Measurements from ENCODE around the gene ABI3BP. TPM values are rescaled to one million over a fixed set of nuclear protein-coding genes. Genes with fewer than 3 reads are reported as not detected.

The ABI3BP gene
- polyA plus RNA-seq, 3 donors: not detected

GRCh38 chr3:100776097-100776729 lies 217.0 kb downstream of the ABI3BP start:
- no peaks in the 10 kb centered on the region for H3K4me1 Mint-ChIP-seq
- H3K36me3 Mint-ChIP-seq: no peaks in the 10 kb centered on the region
- peak overlapping the region in 1 of 7 donors; percentile 51 for H3K27ac Mint-ChIP-seq
- Histone ChIP-seq H3K4me1 (ENCODE audit: control insufficient read depth in 1 of 2, insufficient read depth in 2 of 2, low read length in 2 of 2) (no peaks in the 10 kb centered on the region), H3K9me3 (replicated peaks in 1 of 2; ENCODE audit: control insufficient read depth in 1 of 2, insufficient read depth in 1 of 2, low read length in 2 of 2) (no peaks in the 10 kb centered on the region), H3K79me2 (ENCODE audit: insufficient read depth, low read length) (no peaks in the 10 kb centered on the region), H3K4me3 (replicated peaks in 1 of 3; ENCODE audit: low read depth in 2 of 3, low read length in 3 of 3) (no peak overlapping the region), H3K9ac (ENCODE audit: insufficient read depth, low read length, poor library complexity, severe bottlenecking) (no peak overlapping the region), H3K36me3 (replicated peaks in 1 of 2; ENCODE audit: control insufficient read depth in 1 of 2, insufficient read depth in 2 of 2, low read length in 2 of 2) (no peaks in the 10 kb centered on the region), H3K27ac (ENCODE audit: low read depth in 1 of 2, low read length in 2 of 2) (no peak overlapping the region), H3K27me3 (ENCODE audit: control insufficient read depth in 2 of 2, insufficient read depth in 2 of 2, low read length in 2 of 2) (no peaks in the 10 kb centered on the region), H3K4me2 (replicated peaks; ENCODE audit: extremely low read depth, low read length, poor library complexity, severe bottlenecking) (no peak overlapping the region), H2AFZ (ENCODE audit: insufficient read depth, low read depth, low read length, poor library complexity, severe bottlenecking) (no peak overlapping the region), H4K20me1 (ENCODE audit: insufficient read depth, low read length) (no peaks in the 10 kb centered on the region)
- TF ChIP-seq CTCF (IDR thresholded peaks at IDR 0.05): no peak
- intact Hi-C loops (cut with micrococcal nuclease): no loop called here
- no peak for DNase-seq
- H3K27me3 Mint-ChIP-seq (ENCODE audit: low read depth in 3 of 3): peaks cover 0 to 5% (median 1%) of the 10 kb centered on the region in 3 donors
- WGBS (ENCODE audit: insufficient coverage): 100% methylated on average over 2 of the region's 2 CpGs
- H3K9me3 Mint-ChIP-seq: peaks cover 0 to 5% (median 0%) of the 10 kb centered on the region in 7 donors
- H3K4me3 Mint-ChIP-seq: no peak overlapping the region

GRCh38 chr3:100775669-100776068 lies 217.6 kb downstream of the ABI3BP start:
- Histone ChIP-seq H3K27ac (ENCODE audit: low read depth in 1 of 2, low read length in 2 of 2) (no peak overlapping the region), H3K79me2 (ENCODE audit: insufficient read depth, low read length) (no peaks in the 10 kb centered on the region), H4K20me1 (ENCODE audit: insufficient read depth, low read length) (no peaks in the 10 kb centered on the region), H3K4me1 (ENCODE audit: control insufficient read depth in 1 of 2, insufficient read depth in 2 of 2, low read length in 2 of 2) (no peaks in the 10 kb centered on the region), H3K9ac (ENCODE audit: insufficient read depth, low read length, poor library complexity, severe bottlenecking) (no peak overlapping the region), H3K27me3 (ENCODE audit: control insufficient read depth in 2 of 2, insufficient read depth in 2 of 2, low read length in 2 of 2) (no peaks in the 10 kb centered on the region), H3K36me3 (replicated peaks in 1 of 2; ENCODE audit: control insufficient read depth in 1 of 2, insufficient read depth in 2 of 2, low read length in 2 of 2) (no peaks in the 10 kb centered on the region), H3K4me3 (replicated peaks in 1 of 3; ENCODE audit: low read depth in 2 of 3, low read length in 3 of 3) (no peak overlapping the region), H2AFZ (ENCODE audit: insufficient read depth, low read depth, low read length, poor library complexity, severe bottlenecking) (no peak overlapping the region), H3K4me2 (replicated peaks; ENCODE audit: extremely low read depth, low read length, poor library complexity, severe bottlenecking) (no peak overlapping the region), H3K9me3 (replicated peaks in 1 of 2; ENCODE audit: control insufficient read depth in 1 of 2, insufficient read depth in 1 of 2, low read length in 2 of 2) (no peaks in the 10 kb centered on the region)
- Mint-ChIP-seq H3K4me3 (no peak overlapping the region), H3K27ac (no peak overlapping the region), H3K27me3 (ENCODE audit: low read depth in 3 of 3) (peaks cover 0 to 5% (median 1%) of the 10 kb centered on the region in 3 donors), H3K4me1 (no peaks in the 10 kb centered on the region), H3K36me3 (no peaks in the 10 kb centered on the region), H3K9me3 (peaks cover 0 to 5% (median 0%) of the 10 kb centered on the region in 7 donors)
- TF ChIP-seq CTCF (IDR thresholded peaks at IDR 0.05): no peak
- intact Hi-C loops (cut with micrococcal nuclease): no loop called here
- no peak for DNase-seq

Data from CD14-positive monocyte (primary cell).